ENCODE data around the gene NFE2.

GRCh38 chr12:54349679-54350078 lies 48.9 kb upstream of the NFE2 start:
- no peak for TF ChIP-seq POLR2A (IDR thresholded peaks at IDR 0.05)
- TF ChIP-seq CTCF (IDR thresholded peaks at IDR 0.05), result no peak
- no peak for TF ChIP-seq EP300 (IDR thresholded peaks at IDR 0.05)
